Nephron (organoid): ENCODE measurements around the gene WIPF3.

Experiments used
- H3K27ac Mint-ChIP-seq, 3 experiments: 2 replicates each; pipeline ENCODE4 v1.8.0; 2020; ENCODE audit warnings: mixed read lengths in 3 of 3, mild to moderate bottlenecking in 2 of 3, moderate library complexity in 1 of 3
- H3K27me3 Mint-ChIP-seq: 2 replicates; pipeline ENCODE4 v1.8.0; 2021; ENCODE audit warnings: low read depth, mild to moderate bottlenecking, moderate library complexity, mixed read lengths
- H3K36me3 Mint-ChIP-seq: 2 replicates; pipeline ENCODE4 v1.8.0; 2020; ENCODE audit warnings: low read depth, mixed read lengths
- H3K4me1 Mint-ChIP-seq: 2 replicates; pipeline ENCODE4 v1.8.0; 2020; ENCODE audit warnings: mixed read lengths
- H3K4me3 Mint-ChIP-seq, 3 experiments: 2 replicates each; pipeline ENCODE4 v1.8.0; 2020; ENCODE audit warnings: mild to moderate bottlenecking in 3 of 3, mixed read lengths in 3 of 3, moderate library complexity in 2 of 3
- H3K9me3 Mint-ChIP-seq: 2 replicates; pipeline ENCODE4 v1.8.0; 2020; ENCODE audit warnings: mixed read lengths
- TF ChIP-seq, protein P1 (sequence below), 3 experiments: fragments of 200-600 bp; sonication (generic); IDR thresholded peaks; one replicate each; pipeline ENCODE4 v1.5.0; 2021; ENCODE audit warnings: antibody characterized with exemption in 3 of 3; ENCODE audit not compliant: unreplicated experiment in 3 of 3

Gene WIPF3

DNA sequence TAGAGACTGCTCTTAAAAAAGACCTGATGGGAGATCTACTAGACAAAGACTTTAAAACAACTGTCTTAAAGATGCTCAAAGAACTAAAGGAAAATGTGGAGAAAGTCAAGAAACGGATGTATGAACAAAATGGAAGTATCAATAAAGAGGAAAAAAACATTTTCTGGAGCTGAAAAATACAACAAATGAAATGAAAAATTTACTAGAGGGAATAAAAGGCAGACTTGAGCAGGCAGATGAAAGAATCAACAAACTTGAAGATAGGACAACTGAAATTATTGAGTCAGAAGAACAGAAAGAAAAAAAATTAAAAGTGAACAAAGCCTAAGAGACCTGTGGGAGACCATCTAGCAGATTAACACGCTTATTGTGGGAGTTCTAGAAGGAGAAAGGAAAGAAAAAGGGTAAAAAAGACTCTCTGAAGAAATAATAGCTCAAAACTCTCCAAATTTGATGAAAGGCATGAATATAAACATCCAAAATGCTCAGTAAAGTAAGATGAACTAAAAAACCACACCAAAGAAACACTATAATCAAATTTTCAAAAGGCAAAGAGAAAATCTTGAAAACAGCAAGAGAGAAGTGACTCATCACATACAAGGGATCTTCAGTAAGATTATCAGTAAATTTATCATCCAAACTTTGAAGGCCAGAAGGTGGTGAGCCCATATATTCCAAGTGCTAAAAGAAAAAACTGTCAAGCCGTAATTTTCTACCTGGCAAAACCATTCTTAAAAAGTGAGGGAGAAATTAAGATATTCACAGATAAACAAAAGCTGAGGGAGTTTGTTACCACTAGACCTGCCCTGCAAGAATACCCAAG, 100.1 kb downstream of the WIPF3 start:
- H3K27ac Mint-ChIP-seq, result no peak overlapping the region
- no peaks in the 10 kb centered on the region for H3K4me1 Mint-ChIP-seq
- no peak overlapping the region for H3K4me3 Mint-ChIP-seq
- H3K9me3 Mint-ChIP-seq, result peaks cover 44% of the 10 kb centered on the region
- no peaks in the 10 kb centered on the region for H3K27me3 Mint-ChIP-seq
- TF ChIP-seq, protein P1, sequence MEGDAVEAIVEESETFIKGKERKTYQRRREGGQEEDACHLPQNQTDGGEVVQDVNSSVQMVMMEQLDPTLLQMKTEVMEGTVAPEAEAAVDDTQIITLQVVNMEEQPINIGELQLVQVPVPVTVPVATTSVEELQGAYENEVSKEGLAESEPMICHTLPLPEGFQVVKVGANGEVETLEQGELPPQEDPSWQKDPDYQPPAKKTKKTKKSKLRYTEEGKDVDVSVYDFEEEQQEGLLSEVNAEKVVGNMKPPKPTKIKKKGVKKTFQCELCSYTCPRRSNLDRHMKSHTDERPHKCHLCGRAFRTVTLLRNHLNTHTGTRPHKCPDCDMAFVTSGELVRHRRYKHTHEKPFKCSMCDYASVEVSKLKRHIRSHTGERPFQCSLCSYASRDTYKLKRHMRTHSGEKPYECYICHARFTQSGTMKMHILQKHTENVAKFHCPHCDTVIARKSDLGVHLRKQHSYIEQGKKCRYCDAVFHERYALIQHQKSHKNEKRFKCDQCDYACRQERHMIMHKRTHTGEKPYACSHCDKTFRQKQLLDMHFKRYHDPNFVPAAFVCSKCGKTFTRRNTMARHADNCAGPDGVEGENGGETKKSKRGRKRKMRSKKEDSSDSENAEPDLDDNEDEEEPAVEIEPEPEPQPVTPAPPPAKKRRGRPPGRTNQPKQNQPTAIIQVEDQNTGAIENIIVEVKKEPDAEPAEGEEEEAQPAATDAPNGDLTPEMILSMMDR (IDR thresholded peaks at IDR 0.05; ENCODE audit: unreplicated experiment in 3 of 3), result no peak
- peaks cover 63% of the 10 kb centered on the region for H3K36me3 Mint-ChIP-seq

DNA sequence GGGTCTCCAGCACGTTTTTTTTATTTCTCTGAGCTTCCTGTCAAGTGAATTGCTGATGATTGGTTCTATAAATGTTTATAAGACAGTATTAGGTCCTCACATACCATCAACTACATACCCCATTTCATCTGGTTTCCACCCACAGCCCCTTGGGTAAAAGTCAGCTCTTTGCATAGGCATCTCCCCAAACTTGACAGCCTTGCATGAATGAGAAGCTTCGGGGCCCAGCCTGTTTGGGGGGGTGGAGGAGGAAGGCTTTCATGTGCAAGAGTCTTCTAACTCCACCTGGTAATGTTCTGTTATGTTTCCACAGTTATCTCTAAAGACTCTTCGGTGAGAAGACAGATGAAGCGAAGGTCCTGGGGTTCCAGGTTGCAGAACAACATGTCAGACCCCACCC, 107.9 kb downstream of the WIPF3 start:
- Mint-ChIP-seq H3K4me3 (no peak overlapping the region), H3K27ac (no peak overlapping the region), H3K36me3 (peaks cover 31% of the 10 kb centered on the region), H3K27me3 (no peaks in the 10 kb centered on the region), H3K4me1 (peaks cover 12% of the 10 kb centered on the region), H3K9me3 (no peaks in the 10 kb centered on the region)
- TF ChIP-seq, protein P1 (IDR thresholded peaks at IDR 0.05; ENCODE audit: unreplicated experiment in 3 of 3), result no peak

DNA sequence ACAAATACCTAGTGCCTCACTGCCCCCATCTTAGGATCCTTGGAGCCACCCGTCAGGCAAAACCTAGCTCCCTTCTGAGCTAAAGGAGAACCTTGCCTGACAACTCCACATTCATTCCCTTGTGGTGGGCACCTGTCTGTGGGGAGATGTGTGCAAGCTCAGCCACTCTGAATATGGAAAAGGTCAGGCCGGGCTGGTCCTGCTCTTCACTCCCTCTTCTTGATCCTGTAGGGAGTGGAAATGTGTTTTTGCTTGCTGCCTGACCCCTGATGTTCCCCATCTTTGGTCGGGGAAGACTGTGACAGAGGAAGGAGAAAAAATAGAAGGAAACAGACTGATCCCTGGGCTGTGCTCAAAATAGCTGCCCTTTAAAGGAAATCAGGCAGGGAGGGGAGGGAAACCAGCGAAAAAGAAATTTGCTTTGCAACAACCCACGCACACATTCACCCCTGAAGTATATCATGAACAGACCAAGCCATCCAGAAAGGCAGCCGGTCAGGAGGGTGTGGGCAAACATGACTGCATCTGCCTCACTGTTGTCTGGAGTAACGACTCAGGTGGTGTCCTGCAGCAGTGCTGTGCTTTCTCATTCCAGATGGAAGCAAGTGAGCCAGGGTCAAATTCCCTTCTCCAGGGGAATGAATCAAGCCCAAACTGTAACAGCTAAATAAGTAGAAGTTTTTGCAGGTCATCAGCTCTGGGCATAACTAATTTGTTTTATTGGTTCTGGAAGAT, 109.3 kb downstream of the WIPF3 start:
- Mint-ChIP-seq H3K4me1 (peaks cover 12% of the 10 kb centered on the region), H3K36me3 (peaks cover 39% of the 10 kb centered on the region), H3K4me3 (no peak overlapping the region), H3K27me3 (no peaks in the 10 kb centered on the region), H3K27ac (peak overlapping the region; percentile 5 to 84 (median 40)), H3K9me3 (no peaks in the 10 kb centered on the region)
- TF ChIP-seq, protein P1 (IDR thresholded peaks at IDR 0.05; ENCODE audit: unreplicated experiment in 3 of 3), result no peak

DNA sequence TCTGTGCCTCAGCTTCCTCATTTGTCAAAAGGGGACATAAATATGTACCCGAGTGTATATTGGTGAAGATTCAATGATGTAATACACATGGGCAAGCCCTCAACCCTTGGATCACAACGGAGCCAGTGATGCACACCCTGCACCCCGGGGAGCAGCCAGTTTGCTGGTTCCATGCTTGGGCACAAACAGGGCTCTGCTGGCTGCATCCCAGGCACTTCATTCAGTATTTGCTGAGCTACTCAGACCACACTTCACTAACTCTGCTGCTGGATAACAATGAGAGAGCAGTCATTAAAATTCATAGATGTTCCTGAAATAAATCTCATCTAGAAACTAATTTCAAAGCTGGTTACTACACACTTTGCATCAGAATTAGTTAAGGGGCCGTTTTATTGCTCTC, 111.3 kb downstream of the WIPF3 start:
- Mint-ChIP-seq H3K27ac (no peak overlapping the region), H3K27me3 (no peaks in the 10 kb centered on the region), H3K4me3 (no peak overlapping the region), H3K4me1 (peaks cover 17% of the 10 kb centered on the region), H3K36me3 (peaks cover 45% of the 10 kb centered on the region), H3K9me3 (no peaks in the 10 kb centered on the region)
- TF ChIP-seq, protein P1 (IDR thresholded peaks at IDR 0.05; ENCODE audit: unreplicated experiment in 3 of 3), result no peak

DNA sequence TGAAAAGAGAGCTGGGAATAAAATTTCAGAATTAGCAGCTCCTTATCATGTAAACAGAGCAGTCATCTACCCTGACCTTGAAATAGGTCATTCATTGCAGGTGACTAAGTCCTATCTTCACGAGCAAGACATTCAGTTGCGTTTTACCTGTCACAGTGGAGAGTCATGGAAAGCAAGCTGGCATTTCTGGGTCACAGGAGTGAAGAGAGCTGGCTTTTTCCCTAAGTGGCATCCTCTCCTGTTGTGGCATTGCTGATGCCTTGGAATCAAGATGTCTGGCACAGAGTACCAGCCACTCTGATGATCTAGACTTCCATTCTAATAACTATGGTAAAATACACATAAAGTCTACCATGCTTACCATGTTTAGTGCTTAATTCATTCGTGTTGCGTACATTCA, 112.5 kb downstream of the WIPF3 start:
- peaks cover 17% of the 10 kb centered on the region for H3K4me1 Mint-ChIP-seq
- H3K27ac Mint-ChIP-seq, result no peak overlapping the region
- peaks cover 50% of the 10 kb centered on the region for H3K36me3 Mint-ChIP-seq
- H3K27me3 Mint-ChIP-seq, result no peaks in the 10 kb centered on the region
- TF ChIP-seq, protein P1 (IDR thresholded peaks at IDR 0.05; ENCODE audit: unreplicated experiment in 3 of 3), result no peak
- H3K9me3 Mint-ChIP-seq, result no peaks in the 10 kb centered on the region
- no peak overlapping the region for H3K4me3 Mint-ChIP-seq
